Dedifferentiated amniotic fluid mesenchymal stem cell (primary cell): Measurements from ENCODE around the gene HTR2A.

Experiments
- DNase-seq: peaks from one replicate; pipeline ENCODE4 v3.0.0-alpha.2; 2016; ENCODE audit errors: extremely low spot score

HTR2A gene

GRCh38 chr13:46896341-46897137, at the start of gene HTR2A:
Gene HTR2A (minus strand): TSS chr13:46897053. CDS start chr13:46895906, 1,147 bp downstream.
- no peak for DNase-seq

GRCh38 chr13:46936525-46936924, 39.7 kb upstream of the HTR2A start:
- DNase-seq = no peak

DNA sequence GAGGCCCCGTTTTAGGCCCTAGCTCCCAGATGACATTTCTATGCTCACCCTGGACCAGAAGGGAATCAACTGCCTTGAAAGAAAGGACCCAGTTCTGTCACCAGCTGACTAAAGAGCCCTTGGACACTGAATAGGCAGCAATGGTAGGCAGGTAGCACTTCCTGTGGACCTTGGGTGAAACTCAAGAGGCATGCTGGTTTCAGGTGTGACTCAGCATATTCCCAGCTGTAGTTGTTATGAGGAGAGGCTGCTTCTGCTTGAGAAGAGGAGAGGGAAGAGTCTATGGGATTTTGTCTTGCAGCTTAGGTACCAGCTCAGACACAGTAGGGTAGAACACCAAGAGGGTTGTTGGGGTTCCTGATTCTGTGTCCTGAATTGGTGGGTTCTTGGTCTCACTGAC, 37.9 kb upstream of the HTR2A start:
- no peak for DNase-seq

DNA sequence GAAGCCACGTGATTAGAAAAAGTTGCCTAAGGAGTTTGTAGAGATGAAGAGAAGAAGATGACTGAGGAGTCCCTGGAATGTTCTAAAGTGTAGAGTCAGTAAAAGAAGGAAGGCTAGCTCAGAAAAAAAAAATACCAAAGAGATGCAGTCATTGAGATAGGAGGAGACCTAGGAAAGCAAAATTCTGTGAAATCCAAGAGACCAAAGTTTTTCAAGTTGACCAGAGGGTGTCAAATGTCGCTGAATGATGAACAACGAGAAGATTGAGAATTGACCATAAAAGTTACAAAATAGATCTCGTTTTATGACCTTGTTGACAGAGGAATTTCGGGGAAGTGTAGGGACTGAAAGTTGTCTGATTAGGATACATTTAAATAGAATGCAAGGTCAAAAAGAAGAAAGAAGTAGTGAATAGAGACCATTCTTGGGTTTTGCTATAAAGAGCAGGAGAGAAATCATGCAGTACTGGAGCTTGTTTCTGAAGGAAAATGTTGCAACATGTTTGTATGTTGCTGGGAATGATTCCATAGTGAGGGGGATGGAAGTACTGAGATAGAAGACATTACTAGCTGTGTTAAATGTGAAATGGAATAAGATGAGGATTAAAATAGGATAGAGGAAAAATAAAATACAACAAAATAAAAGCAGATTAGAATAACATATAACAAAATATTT, 30.2 kb upstream of the HTR2A start:
- no peak for DNase-seq

- no peak for DNase-seq
These were observed 28.6 kb upstream of the HTR2A start for GRCh38 chr13:46925486-46925885.

GRCh38 chr13:46914341-46914740, 17.5 kb upstream of the HTR2A start:
- DNase-seq = no peak

DNA sequence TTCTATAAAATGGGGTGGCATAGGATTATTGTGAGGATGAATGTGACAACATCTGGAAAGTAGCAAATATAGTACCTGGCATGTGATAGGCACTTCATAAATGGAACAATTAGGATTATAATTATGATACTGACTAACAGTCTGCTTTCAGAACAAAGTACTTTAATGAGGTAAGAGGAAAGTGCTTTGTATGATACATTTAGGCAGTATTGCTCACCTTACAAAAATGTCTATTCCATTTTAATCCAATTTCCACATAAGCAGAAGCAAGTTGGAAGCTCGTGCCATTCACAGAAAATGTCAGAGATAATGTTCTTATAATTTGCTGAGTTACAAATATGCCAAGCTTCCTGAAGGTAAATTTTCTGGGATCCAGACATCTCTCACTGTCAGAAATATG, 16.9 kb upstream of the HTR2A start:
- DNase-seq = no peak

- no peak for DNase-seq
These were observed 12.2 kb upstream of the HTR2A start for GRCh38 chr13:46909042-46909441.

DNA sequence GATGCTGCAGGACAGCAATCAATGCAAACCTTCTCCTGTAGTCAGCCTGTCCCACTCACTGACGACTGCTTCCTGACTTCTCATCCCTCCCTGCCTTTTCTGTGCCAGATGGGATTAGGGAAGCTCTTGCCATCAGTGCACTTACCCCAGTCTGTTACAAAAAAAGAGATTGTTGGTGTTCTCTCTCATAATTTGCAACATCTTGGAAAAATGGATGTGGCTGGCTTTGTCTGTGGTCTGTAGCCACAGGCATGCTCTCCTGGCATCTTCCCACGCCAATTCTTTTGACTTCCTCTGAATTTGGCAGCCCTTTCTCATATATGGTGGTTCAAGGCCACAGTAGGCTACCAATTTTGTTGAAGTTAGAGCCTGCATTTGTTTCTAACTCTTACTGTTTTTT, 11.6 kb upstream of the HTR2A start:
- DNase-seq = no peak

DNA sequence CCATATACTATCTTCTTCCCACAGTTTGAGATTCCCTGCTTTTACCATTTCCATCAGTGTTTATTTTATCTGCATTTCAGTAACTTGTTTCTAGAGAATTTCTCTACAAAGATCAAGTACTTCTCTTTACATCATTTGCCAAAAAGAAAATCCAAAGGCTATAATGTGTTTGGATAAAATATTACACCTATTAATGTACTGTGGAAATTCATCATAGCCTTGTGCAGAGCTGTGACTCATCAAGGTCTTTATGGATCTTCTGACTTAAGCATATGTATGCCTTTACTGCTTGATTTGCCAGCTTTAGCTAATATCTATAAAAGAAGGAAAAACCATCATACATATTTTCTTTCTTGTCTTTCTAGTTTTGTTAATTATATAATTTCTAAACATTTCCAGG, 9.6 kb upstream of the HTR2A start:
- no peak for DNase-seq

DNA sequence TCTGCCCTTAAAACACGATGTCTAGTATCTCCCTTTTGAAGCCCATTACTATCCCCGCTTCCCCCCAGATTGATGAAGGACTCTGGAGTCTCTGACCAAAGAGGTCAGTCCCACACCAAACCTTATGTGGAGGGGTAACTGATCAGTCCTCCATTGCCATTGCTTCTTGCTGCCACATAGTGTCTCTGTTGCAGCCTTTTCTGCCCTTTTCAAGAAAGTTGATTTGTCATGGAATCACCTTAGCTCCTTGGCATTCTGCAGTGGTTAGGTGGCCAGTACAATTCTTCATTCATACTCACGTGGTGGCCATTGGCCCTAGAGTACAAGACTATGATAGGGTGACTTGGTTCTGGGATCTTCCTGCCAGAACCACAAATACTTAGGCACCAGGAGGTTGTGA, 8.4 kb upstream of the HTR2A start:
- no peak for DNase-seq

DNA sequence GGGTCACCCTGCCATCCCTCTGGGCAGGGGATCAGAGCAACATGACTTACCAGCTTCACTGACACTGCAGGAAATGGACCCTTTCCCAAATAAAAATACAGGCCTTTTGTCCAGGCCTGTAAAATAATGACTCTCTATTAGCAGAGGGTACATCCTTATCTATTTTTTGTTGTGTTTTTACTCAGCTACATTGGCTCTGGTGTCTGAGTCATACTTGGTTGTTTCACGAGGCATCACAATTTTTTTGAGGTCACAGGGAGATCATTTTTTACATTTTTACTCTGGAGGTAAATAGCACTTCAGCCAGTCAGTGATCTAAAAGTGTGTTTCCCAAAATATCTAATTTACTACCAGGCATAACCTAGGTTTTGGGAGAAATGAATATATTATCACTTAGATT, 6.9 kb upstream of the HTR2A start:
- DNase-seq = no peak

- DNase-seq = no peak
These were observed 4.9 kb upstream of the HTR2A start for GRCh38 chr13:46901721-46902120.

DNA sequence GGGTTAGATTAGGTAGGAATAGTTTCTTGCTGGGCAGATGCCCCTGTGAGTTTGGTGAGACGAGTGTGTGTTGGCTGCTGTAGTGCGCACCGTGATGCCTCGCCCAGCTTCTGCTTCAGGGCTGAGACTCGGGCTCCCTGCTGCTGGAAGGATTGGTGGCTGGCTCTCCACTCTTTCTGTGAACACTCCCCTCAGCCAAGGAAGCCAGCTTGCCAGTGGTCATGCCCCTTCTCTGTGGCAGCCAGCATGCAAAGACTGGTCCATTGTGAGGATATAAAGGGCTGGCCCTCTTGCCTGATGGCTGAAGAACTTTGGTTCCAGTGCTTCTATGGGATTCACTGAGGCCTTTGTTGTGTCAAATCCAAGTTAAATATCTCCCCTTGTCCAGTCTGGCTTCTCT, 2.9 kb upstream of the HTR2A start:
- no peak for DNase-seq

DNA sequence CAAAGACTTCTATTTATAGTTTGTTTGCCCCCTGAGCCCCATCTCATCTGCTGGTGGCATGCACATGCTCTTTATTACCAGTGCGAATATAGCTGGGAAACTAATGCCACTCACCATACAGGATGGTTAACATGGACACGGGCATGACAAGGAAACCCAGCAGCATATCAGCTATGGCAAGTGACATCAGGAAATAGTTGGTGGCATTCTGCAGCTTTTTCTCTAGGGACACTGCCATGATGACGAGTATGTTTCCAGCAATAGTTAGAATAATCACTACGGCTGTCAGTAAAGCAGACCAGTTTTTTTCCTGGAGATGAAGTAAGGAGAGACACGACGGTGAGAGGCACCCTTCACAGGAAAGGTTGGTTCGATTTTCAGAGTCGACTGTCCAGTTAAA, 1.5 kb downstream of the HTR2A start:
- no peak for DNase-seq

- no peak for DNase-seq
These were observed 2.3 kb downstream of the HTR2A start for GRCh38 chr13:46894568-46894967.

- no peak for DNase-seq
These were observed 2.9 kb downstream of the HTR2A start for GRCh38 chr13:46893798-46894560.

- no peak for DNase-seq
These were observed 3.6 kb downstream of the HTR2A start for GRCh38 chr13:46893221-46893740.

GRCh38 chr13:46885018-46885417, 11.8 kb downstream of the HTR2A start:
- no peak for DNase-seq

GRCh38 chr13:46884531-46884930, 12.3 kb downstream of the HTR2A start:
- DNase-seq = no peak

- no peak for DNase-seq
These were observed 15.2 kb downstream of the HTR2A start for GRCh38 chr13:46881621-46882020.

- no peak for DNase-seq
These were observed 22.8 kb downstream of the HTR2A start for GRCh38 chr13:46874006-46874405.
